GM23248 (cell line): ENCODE data around the gene ZNF318. TPM values are rescaled to one million over a fixed set of nuclear protein-coding genes. Genes with fewer than 3 reads are reported as not detected.
"Not testable (repeated sequence)": the region's sequence is repeated elsewhere in the genome, so short reads cannot be mapped to it uniquely, and the experiment has no call there.

Source experiments
- DNase-seq: peaks from one replicate; pipeline ENCODE4 v3.0.0-alpha.2; 2015
- H2AFZ ChIP-seq: fragments of 200-600 bp; sonication (generic); 2 replicates; pipeline ENCODE4 v1.6.1; 2016; ENCODE audit warnings: antibody characterized with exemption
- H3F3A ChIP-seq: fragments of 200-600 bp; sonication (generic); 2 replicates; pipeline ENCODE4 v1.6.1; 2016; ENCODE audit warnings: mild to moderate bottlenecking, antibody characterized with exemption, mixed run types; ENCODE audit not compliant: insufficient read depth
- H3K27ac ChIP-seq: fragments of 200-600 bp; sonication (generic); 2 replicates; pipeline ENCODE4 v1.5.1; 2016; ENCODE audit warnings: mild to moderate bottlenecking
- H3K27me3 ChIP-seq: fragments of 200-600 bp; sonication (generic); replicated peaks from 2 replicates; pipeline ENCODE4 v1.6.1; 2016; ENCODE audit warnings: mild to moderate bottlenecking; ENCODE audit not compliant: insufficient read depth
- H3K36me3 ChIP-seq: fragments of 200-600 bp; sonication (generic); 2 replicates; pipeline ENCODE4 v1.6.1; 2016; ENCODE audit warnings: low read depth, mild to moderate bottlenecking
- H3K4me1 ChIP-seq: fragments of 200-600 bp; sonication (generic); 2 replicates; pipeline ENCODE4 v1.6.1; 2016; ENCODE audit warnings: mild to moderate bottlenecking; ENCODE audit not compliant: insufficient read depth
- H3K4me2 ChIP-seq: fragments of 200-600 bp; sonication (generic); one replicate; pipeline ENCODE4 v1.6.1; 2016; ENCODE audit warnings: mild to moderate bottlenecking; ENCODE audit not compliant: unreplicated experiment
- H3K4me3 ChIP-seq: fragments of 200-600 bp; sonication (generic); 2 replicates; pipeline ENCODE4 v1.5.1; 2016; ENCODE audit warnings: mild to moderate bottlenecking
- H3K79me2 ChIP-seq: fragments of 200-600 bp; sonication (generic); 2 replicates; pipeline ENCODE4 v1.6.1; 2016; ENCODE audit warnings: mild to moderate bottlenecking; ENCODE audit not compliant: insufficient read depth
- H3K9ac ChIP-seq: fragments of 200-600 bp; sonication (generic); 2 replicates; pipeline ENCODE4 v1.6.1; 2016; ENCODE audit warnings: mild to moderate bottlenecking
- H3K9me2 ChIP-seq: fragments of 200-600 bp; sonication (generic); 2 replicates; pipeline ENCODE4 v1.6.1; 2016; ENCODE audit warnings: mixed run types, mild to moderate bottlenecking, moderate library complexity; ENCODE audit not compliant: insufficient read depth
- H3K9me3 ChIP-seq: fragments of 200-600 bp; sonication (generic); one replicate; pipeline ENCODE4 v1.6.1; 2017; ENCODE audit warnings: low read depth
- H4K20me1 ChIP-seq: fragments of 200-600 bp; sonication (generic); 2 replicates; pipeline ENCODE4 v1.6.0; 2016; ENCODE audit not compliant: insufficient read depth
- EZH2 ChIP-seq: fragments of 200-600 bp; sonication (generic); IDR thresholded peaks from 2 replicates; pipeline ENCODE4 v1.6.1; 2018; ENCODE audit warnings: antibody characterized with exemption, mild to moderate bottlenecking; ENCODE audit not compliant: insufficient read depth, poor library complexity, severe bottlenecking
- EZH2phosphoT487 ChIP-seq: fragments of 200-600 bp; sonication (generic); IDR thresholded peaks from 2 replicates; pipeline ENCODE4 v1.6.1; 2018; ENCODE audit warnings: antibody characterized with exemption, moderate library complexity, mild to moderate bottlenecking, low read depth; ENCODE audit not compliant: insufficient read depth
- WGBS, 2 experiments: methylation state at CpG; one replicate each; pipeline ENCODE4 v1.1.6; 2015 to 2017; ENCODE audit warnings: low lambda C conversion rate in 2 of 2, low coverage in 1 of 2; ENCODE audit errors: missing lambda C conversion rate in 2 of 2; 5-methylcytosine and 5-hydroxymethylcytosine counted together
- in situ Hi-C: fragments of 300-500 bp; cut with MboI; formaldehyde crosslinking; loops from 2 replicates; pipeline ENCODE4 v1.15.0; 2020
- polyA plus RNA-seq: library from polyadenylated mRNA; unstranded; fragments of >200 nt; fragmentation: Nextera tagmentation; extraction: Ambion mirVana; gene quantifications from 2 replicates; pipeline ENCODE4 v1.2.1, GENCODE V29; 2016
- total RNA-seq: library from RNA; depleted of rRNA; stranded (reverse); fragments of >200 nt; shearing (Covaris generic); gene quantifications from 2 replicates; pipeline ENCODE4 v1.2.3, GENCODE V29; 2014

The ZNF318 gene
- total and polyA plus RNA-seq, 2 experiments from 2014 or later, result 4.1 to 10.7 TPM

- no peaks in the 10 kb centered on the region for H3F3A ChIP-seq
- no peaks in the 10 kb centered on the region for H3K4me1 ChIP-seq
- H3K27ac ChIP-seq, result no peak overlapping the region
- no peaks in the 10 kb centered on the region for H4K20me1 ChIP-seq
- 57 to 79% methylated on average over 1 of the region's 1 CpG for WGBS, 2 experiments
- no peaks in the 10 kb centered on the region for H3K9me2 ChIP-seq
- no peak overlapping the region for H3K9ac ChIP-seq
- peak; percentile 26 for DNase-seq
- H3K4me3 ChIP-seq, result no peak overlapping the region
- H3K79me2 ChIP-seq, result no peaks in the 10 kb centered on the region
- no peaks in the 10 kb centered on the region for H3K36me3 ChIP-seq
- TF ChIP-seq EZH2phosphoT487 (no peak), EZH2 (no peak)
- H3K4me2 ChIP-seq, result no peak overlapping the region
- no peaks in the 10 kb centered on the region for H3K9me3 ChIP-seq
- H3K27me3 ChIP-seq, result no peaks in the 10 kb centered on the region
- no peak overlapping the region for H2AFZ ChIP-seq
- in situ Hi-C loops, result no loop called here
These were observed 7.1 kb upstream of the ZNF318 start for GRCh38 chr6:43376551-43376981.

GRCh38 chr6:43375693-43376092 is 6.2 kb upstream of the ZNF318 start:
- H3K36me3 ChIP-seq, result no peaks in the 10 kb centered on the region
- H4K20me1 ChIP-seq, result no peaks in the 10 kb centered on the region
- no peaks in the 10 kb centered on the region for H3K27me3 ChIP-seq
- H3K4me3 ChIP-seq, result no peak overlapping the region
- in situ Hi-C loops, result no loop called here
- no peaks in the 10 kb centered on the region for H3K9me2 ChIP-seq
- 64 to 68% methylated on average over 4 of the region's 4 CpGs for WGBS, 2 experiments
- H2AFZ ChIP-seq, result no peak overlapping the region
- H3K9me3 ChIP-seq, result no peaks in the 10 kb centered on the region
- no peaks in the 10 kb centered on the region for H3F3A ChIP-seq
- H3K79me2 ChIP-seq, result no peaks in the 10 kb centered on the region
- no peak overlapping the region for H3K27ac ChIP-seq
- DNase-seq, result no peak
- TF ChIP-seq EZH2phosphoT487 (no peak), EZH2 (no peak)
- H3K4me1 ChIP-seq, result no peaks in the 10 kb centered on the region
- H3K9ac ChIP-seq, result no peak overlapping the region
- H3K4me2 ChIP-seq, result no peak overlapping the region

GRCh38 chr6:43373252-43373875 is 3.9 kb upstream of the ZNF318 start:
- H3F3A ChIP-seq, result no peaks in the 10 kb centered on the region
- no peak overlapping the region for H2AFZ ChIP-seq
- no peaks in the 10 kb centered on the region for H4K20me1 ChIP-seq
- 69 to 71% methylated on average over 5 of the region's 5 CpGs for WGBS, 2 experiments
- no peaks in the 10 kb centered on the region for H3K9me2 ChIP-seq
- no peak overlapping the region for H3K9ac ChIP-seq
- in situ Hi-C loops, result no loop called here
- H3K4me2 ChIP-seq, result no peak overlapping the region
- no peak overlapping the region for H3K4me3 ChIP-seq
- no peak for TF ChIP-seq EZH2phosphoT487
- TF ChIP-seq EZH2, result no peak
- H3K4me1 ChIP-seq, result 0 out of 2 replicates have a peak, but pooled peaks cover 6% of the 10 kb centered on the region
- peaks cover 5% of the 10 kb centered on the region for H3K79me2 ChIP-seq
- no peak overlapping the region for H3K27ac ChIP-seq
- H3K27me3 ChIP-seq, result no peaks in the 10 kb centered on the region
- no peak for DNase-seq
- H3K9me3 ChIP-seq, result no peaks in the 10 kb centered on the region
- H3K36me3 ChIP-seq, result no peaks in the 10 kb centered on the region

- DNase-seq, H3K36me3 ChIP-seq, H3F3A ChIP-seq, H3K9me2 ChIP-seq, H4K20me1 ChIP-seq, in situ Hi-C loops, H3K27me3 ChIP-seq, H3K9me3 ChIP-seq: not testable (repeated sequence)
- Histone ChIP-seq H3K4me1 (peaks cover 15% of the 10 kb centered on the region; the same call in 1 of the 2 replicates), H3K9ac (peak overlapping the region; percentile 81), H2AFZ (peak overlapping the region; percentile 99), H3K4me2 (peak overlapping the region; percentile 75), H3K27ac (peak overlapping the region; percentile 65), H3K79me2 (peaks cover 35% of the 10 kb centered on the region), H3K4me3 (peak overlapping the region; percentile 88)
- WGBS, 2 experiments, result 37 to 38% methylated on average over 16 of the region's 16 CpGs
These were observed 645 bp upstream of the ZNF318 start for GRCh38 chr6:43370003-43370580.
